AG09309 (cell line): Measurements from ENCODE around the gene ABI1.

Experiments
- DNase-seq: peaks from one replicate; pipeline ENCODE4 v3.0.0-alpha.2; 2010; ENCODE audit warnings: low read depth
- H3K4me3 ChIP-seq: 2 replicates; pipeline ENCODE4 v1.5.1; 2011; ENCODE audit warnings: mild to moderate bottlenecking, low read depth, low read length, moderate library complexity; ENCODE audit not compliant: control insufficient read depth
- TF ChIP-seq, protein P1 (sequence below): IDR thresholded peaks from 2 replicates; pipeline ENCODE4 v1.5.1; 2011; ENCODE audit warnings: mild to moderate bottlenecking, low read depth, low read length, inconsistent platforms; ENCODE audit not compliant: insufficient read depth, control insufficient read depth; ENCODE audit errors: missing control alignments

Gene ABI1

DNA sequence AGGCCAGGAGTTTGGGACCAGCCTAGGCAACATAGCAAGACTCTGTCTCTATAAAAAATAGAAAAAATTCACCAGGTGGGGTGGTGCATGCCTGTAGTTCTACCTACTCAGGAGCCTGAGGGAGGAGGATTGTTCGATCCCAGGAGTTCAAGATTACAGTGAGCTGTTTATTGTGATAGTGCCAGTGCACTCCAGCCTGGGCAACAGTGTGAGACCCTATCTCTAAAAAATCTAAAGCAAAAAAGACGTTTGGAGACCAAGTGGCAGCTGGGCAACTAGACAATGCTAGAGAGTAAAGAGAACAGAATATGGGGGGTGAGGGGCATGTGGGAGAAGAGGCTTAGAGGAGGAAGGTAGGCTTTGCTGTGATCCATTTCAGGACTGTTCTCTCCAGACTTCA is 161.8 kb downstream of the ABI1 start:
- TF ChIP-seq, protein P1, sequence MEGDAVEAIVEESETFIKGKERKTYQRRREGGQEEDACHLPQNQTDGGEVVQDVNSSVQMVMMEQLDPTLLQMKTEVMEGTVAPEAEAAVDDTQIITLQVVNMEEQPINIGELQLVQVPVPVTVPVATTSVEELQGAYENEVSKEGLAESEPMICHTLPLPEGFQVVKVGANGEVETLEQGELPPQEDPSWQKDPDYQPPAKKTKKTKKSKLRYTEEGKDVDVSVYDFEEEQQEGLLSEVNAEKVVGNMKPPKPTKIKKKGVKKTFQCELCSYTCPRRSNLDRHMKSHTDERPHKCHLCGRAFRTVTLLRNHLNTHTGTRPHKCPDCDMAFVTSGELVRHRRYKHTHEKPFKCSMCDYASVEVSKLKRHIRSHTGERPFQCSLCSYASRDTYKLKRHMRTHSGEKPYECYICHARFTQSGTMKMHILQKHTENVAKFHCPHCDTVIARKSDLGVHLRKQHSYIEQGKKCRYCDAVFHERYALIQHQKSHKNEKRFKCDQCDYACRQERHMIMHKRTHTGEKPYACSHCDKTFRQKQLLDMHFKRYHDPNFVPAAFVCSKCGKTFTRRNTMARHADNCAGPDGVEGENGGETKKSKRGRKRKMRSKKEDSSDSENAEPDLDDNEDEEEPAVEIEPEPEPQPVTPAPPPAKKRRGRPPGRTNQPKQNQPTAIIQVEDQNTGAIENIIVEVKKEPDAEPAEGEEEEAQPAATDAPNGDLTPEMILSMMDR: no peak
- H3K4me3 ChIP-seq: no peak overlapping the region
- DNase-seq: no peak

DNA sequence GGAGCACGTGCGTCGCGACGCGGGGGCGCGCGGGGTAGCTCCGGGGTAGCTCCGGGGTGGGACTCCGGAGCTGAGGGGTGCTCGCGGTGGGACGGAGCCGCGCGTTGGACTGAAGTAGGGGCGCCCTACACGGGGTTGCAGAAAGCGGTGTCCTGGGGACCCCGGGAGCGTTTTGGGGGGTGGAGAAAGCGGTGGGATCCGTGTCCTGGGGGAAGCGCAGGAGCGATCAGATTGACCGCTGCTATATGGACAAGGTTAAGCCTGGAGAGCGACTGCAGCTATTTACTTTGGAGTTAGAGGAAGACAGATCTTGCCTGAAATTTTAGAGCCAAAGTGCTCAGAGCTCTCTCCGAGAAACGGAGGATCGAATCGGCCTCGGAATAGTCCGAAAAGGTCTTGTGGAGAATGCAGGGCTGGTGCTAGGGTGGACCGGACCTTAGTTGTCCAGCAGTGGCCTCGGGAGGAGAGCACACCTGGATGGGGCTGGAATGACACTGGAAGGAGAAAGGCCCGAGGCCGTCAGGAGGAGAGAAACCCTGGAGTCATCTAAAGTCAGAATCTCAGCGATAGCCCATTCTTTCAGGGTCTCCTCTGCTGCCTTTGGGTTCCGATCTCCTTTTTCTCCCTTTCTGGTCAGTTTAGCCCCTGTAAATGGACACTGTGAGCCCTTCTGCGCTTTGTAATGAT is 162.7 kb downstream of the ABI1 start:
- DNase-seq: no peak
- H3K4me3 ChIP-seq: peak overlapping the region; percentile 84
- TF ChIP-seq, protein P1: no peak

DNA sequence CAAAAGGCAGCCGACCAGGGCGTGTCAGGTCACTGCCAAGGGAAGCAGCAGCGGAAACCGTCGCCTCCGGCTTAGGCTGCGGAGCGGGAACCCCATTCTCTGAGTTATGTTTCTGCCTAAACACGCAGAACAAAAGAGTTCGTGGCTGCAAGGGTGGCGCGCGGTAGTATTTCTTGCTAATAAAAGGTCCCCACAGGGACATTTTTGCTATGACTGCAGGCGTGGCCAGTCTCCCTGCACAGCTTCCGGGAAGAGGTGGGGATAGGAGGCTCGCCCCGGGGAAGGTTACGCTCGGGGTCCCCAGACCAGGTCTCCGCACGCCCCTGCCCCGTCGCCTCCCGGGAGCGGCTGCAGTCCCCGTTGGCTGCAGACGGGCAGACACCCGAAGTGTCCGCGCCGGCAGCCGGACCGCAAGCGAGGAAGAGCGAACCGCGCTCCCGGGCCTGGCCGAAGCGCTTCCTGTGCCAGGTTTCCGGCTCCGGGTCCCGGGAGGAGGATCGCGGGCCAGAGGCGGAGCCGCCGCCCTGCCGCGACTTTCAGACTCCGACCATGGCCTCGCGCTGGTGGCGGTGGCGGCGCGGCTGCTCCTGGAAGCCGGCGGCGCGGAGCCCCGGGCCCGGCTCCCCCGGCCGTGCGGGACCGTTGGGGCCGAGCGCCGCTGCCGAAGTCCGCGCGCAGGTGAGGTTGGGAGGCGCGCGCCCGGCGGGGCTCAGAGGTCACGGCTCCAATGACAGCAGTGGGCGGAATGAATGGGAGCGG is 163.4 kb downstream of the ABI1 start, which contains the start of gene PDSS1:
PDSS1 (plus strand) TSS at position 539 of the 759 bp plus-strand sequence; CDS start at position 550, 11 bp downstream.
- no peak for DNase-seq
- TF ChIP-seq, protein P1: no peak
- peak within 1 kb of the TSS; percentile 84 for H3K4me3 ChIP-seq

GRCh38 chr10:26696786-26697162 is 164.0 kb downstream of the ABI1 start:
- DNase-seq: no peak
- TF ChIP-seq, protein P1: no peak
- peak overlapping the region; percentile 84 for H3K4me3 ChIP-seq
